ENCODE data around the gene POU6F2.

DNA sequence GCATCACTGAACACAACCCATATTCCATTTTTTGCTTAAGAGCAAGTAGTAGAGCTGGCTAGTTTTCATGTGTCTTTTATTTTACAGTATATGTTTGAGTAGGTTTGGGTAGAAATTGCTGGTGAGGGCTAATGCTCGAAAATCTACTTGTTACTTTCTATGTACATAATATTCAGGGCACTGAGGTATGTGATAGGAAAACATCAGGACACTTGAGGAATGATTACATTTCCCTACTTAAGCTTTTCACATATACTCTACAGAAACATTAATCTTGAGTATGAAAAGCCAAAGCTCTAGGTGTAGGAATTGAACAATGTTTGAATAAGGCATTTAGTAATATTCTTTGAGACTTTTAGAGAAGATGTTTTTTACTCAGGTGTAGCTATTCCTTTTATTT, 73.6 kb downstream of the POU6F2 start:
- TF ChIP-seq, protein P1, sequence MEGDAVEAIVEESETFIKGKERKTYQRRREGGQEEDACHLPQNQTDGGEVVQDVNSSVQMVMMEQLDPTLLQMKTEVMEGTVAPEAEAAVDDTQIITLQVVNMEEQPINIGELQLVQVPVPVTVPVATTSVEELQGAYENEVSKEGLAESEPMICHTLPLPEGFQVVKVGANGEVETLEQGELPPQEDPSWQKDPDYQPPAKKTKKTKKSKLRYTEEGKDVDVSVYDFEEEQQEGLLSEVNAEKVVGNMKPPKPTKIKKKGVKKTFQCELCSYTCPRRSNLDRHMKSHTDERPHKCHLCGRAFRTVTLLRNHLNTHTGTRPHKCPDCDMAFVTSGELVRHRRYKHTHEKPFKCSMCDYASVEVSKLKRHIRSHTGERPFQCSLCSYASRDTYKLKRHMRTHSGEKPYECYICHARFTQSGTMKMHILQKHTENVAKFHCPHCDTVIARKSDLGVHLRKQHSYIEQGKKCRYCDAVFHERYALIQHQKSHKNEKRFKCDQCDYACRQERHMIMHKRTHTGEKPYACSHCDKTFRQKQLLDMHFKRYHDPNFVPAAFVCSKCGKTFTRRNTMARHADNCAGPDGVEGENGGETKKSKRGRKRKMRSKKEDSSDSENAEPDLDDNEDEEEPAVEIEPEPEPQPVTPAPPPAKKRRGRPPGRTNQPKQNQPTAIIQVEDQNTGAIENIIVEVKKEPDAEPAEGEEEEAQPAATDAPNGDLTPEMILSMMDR (IDR thresholded peaks at IDR 0.05) = no peak
- no peak for TF ChIP-seq POLR2A (IDR thresholded peaks at IDR 0.05)

Measured in suprapubic skin (tissue), 3 donors.